HepG2 (cell line): Measurements from ENCODE around the gene LRRC15. TPM values are rescaled to one million over a fixed set of nuclear protein-coding genes. Genes with fewer than 3 reads are reported as not detected.

Source experiments
- ATAC-seq: fragments of 200-7000 bp; cut with Tn5 transposase; 3 replicates; pipeline ENCODE4 v1.9.1; 2020; ENCODE audit warnings: mild to moderate bottlenecking, moderate library complexity
- BruUV-seq: library from RNA; stranded (reverse); fragments of 400-500 nt; replicated peaks from 2 replicates; lab custom pipeline; 2021; lab: Mats Ljungman, UMichigan
- CTCF ChIA-PET: fragments of 300-600 bp; formaldehyde crosslinking; extraction: SDS; loops from one replicate; lab custom pipeline; 2021; ENCODE audit warnings: low total read pairs, inconsistent platforms, low intra/inter-chr PET ratio; lab: Yijun Ruan, JAX
- POLR2A ChIA-PET: fragments of 350-600 bp; sonication (Branson Sonifier 250); formaldehyde crosslinking; loops from one replicate; lab custom pipeline; 2020; ENCODE audit warnings: antibody characterized with exemption, inconsistent platforms; lab: Yijun Ruan, JAX
- DNase-seq: peaks from one replicate; pipeline ENCODE4 v3.0.0-alpha.2; 2015; ENCODE audit warnings: low spot score
- FAIRE-seq: peaks from 3 replicates; lab custom pipeline; 2011; peaks lifted over from hg19 to GRCh38; lab: Jason Lieb, UNC
- H2AFZ ChIP-seq: one replicate; pipeline ENCODE4 v1.6.1; 2011; ENCODE audit warnings: low read length, inconsistent platforms
- H3K27ac ChIP-seq: fragments of 300-600 bp; 3 replicates; pipeline ENCODE4 v1.8.0; 2011; ENCODE audit warnings: mixed run types, mild to moderate bottlenecking, mixed read lengths, low read length, inconsistent platforms; ENCODE audit not compliant: insufficient read depth; ENCODE audit errors: extremely low read length
- H3K27me3 ChIP-seq, 2 experiments: fragments of 200-600 bp in 1 of 2; 2 replicates in 1 of 2; 3 replicates in 1 of 2; pipeline versions ENCODE4 v1.6.0 to v1.8.0; 2011; ENCODE audit warnings: low read length in 2 of 2, mild to moderate bottlenecking in 2 of 2, moderate library complexity in 2 of 2, inconsistent platforms in 1 of 2; ENCODE audit not compliant: insufficient read depth in 2 of 2, control insufficient read depth in 1 of 2
- H3K36me3 ChIP-seq, 2 experiments: fragments of 200-600 bp in 1 of 2; replicated peaks in 1 of 2; 2 replicates in 1 of 2; 3 replicates in 1 of 2; pipeline versions ENCODE4 v1.5.1 to v1.8.0; 2011; ENCODE audit warnings: low read length in 2 of 2, inconsistent platforms in 1 of 2; ENCODE audit not compliant: insufficient read depth in 2 of 2, control insufficient read depth in 1 of 2
- H3K4me1 ChIP-seq: 2 replicates; pipeline ENCODE4 v1.5.1; 2012; ENCODE audit warnings: low read length, inconsistent platforms; ENCODE audit not compliant: insufficient read depth
- H3K4me2 ChIP-seq: 2 replicates; pipeline ENCODE4 v1.6.0; 2011; ENCODE audit warnings: low read depth, low read length, inconsistent platforms
- H3K4me3 ChIP-seq, 3 experiments: fragments of 200-600 bp in 1 of 3; sonication (generic), shearing (Covaris generic) in 1 of 3; replicated peaks in 1 of 3; 2 replicates each; pipeline ENCODE4 v1.5.1; 2011 to 2016; ENCODE audit warnings: low read length in 3 of 3, inconsistent platforms in 2 of 3, low read depth in 2 of 3, mild to moderate bottlenecking in 2 of 3, control low read depth in 1 of 3, mixed read lengths in 1 of 3; ENCODE audit not compliant: insufficient read depth in 1 of 3
- H3K79me2 ChIP-seq: one replicate; pipeline ENCODE4 v1.6.1; 2011; ENCODE audit warnings: low read length, inconsistent platforms; ENCODE audit not compliant: insufficient read depth
- H3K9ac ChIP-seq: 2 replicates; pipeline ENCODE4 v1.6.0; 2011; ENCODE audit warnings: mild to moderate bottlenecking, low read depth, low read length, inconsistent platforms; ENCODE audit not compliant: insufficient read depth
- H3K9me3 ChIP-seq: 2 replicates; pipeline ENCODE4 v1.5.1; 2012; ENCODE audit warnings: mild to moderate bottlenecking, low read length
- H4K20me1 ChIP-seq: 2 replicates; pipeline ENCODE4 v1.6.0; 2011; ENCODE audit warnings: inconsistent platforms, mild to moderate bottlenecking, low read length, moderate library complexity; ENCODE audit not compliant: insufficient read depth
- GABPB1 ChIP-seq: IDR thresholded peaks from 2 replicates; pipeline ENCODE4 v1.6.1; 2016; ENCODE audit warnings: mild to moderate bottlenecking, missing genetic modification reagents, moderate library complexity, missing compliant biosample characterization
- ISL2 ChIP-seq: sonication (generic); formaldehyde crosslinking; IDR thresholded peaks from 2 replicates; pipeline ENCODE4 v1.5.0; 2020; ENCODE audit warnings: missing genetic modification reagents
- JDP2 ChIP-seq: sonication (generic); formaldehyde crosslinking; IDR thresholded peaks from 2 replicates; pipeline ENCODE4 v1.8.1; 2022; ENCODE audit warnings: missing genetic modification reagents, borderline replicate concordance
- KLF12 ChIP-seq: sonication (generic); formaldehyde crosslinking; IDR thresholded peaks from 2 replicates; pipeline ENCODE4 v1.4.0; 2020; ENCODE audit warnings: missing genetic modification reagents, borderline replicate concordance
- MED1 ChIP-seq: sonication (generic); formaldehyde crosslinking; IDR thresholded peaks from 2 replicates; pipeline ENCODE4 v1.4.0; 2020; ENCODE audit warnings: missing genetic modification reagents
- MTA3 ChIP-seq: sonication (generic); formaldehyde crosslinking; IDR thresholded peaks from 2 replicates; pipeline ENCODE4 v1.4.0; 2020; ENCODE audit warnings: missing genetic modification reagents
- MXD4 ChIP-seq: IDR thresholded peaks from 2 replicates; pipeline ENCODE4 v1.6.1; 2016; ENCODE audit warnings: mild to moderate bottlenecking, missing biosample characterization, missing genetic modification reagents
- TOPORS ChIP-seq: sonication (generic); formaldehyde crosslinking; IDR thresholded peaks from 2 replicates; pipeline ENCODE4 v1.8.0; 2023; ENCODE audit warnings: mild to moderate bottlenecking, missing genetic modification reagents
- ZNF235 ChIP-seq: sonication (generic); formaldehyde crosslinking; IDR thresholded peaks from 2 replicates; pipeline ENCODE4 v1.8.1; 2023; ENCODE audit warnings: mild to moderate bottlenecking, missing genetic modification reagents, borderline replicate concordance
- ZNF263 ChIP-seq: sonication (generic); formaldehyde crosslinking; IDR thresholded peaks from 2 replicates; pipeline ENCODE4 v1.4.0; 2020; ENCODE audit warnings: missing genetic modification reagents
- ZNF33A ChIP-seq: sonication (generic); formaldehyde crosslinking; IDR thresholded peaks from 2 replicates; pipeline ENCODE4 v1.5.1; 2020; ENCODE audit warnings: missing genetic modification reagents, mild to moderate bottlenecking, moderate library complexity, borderline replicate concordance
- ZNF644 ChIP-seq: IDR thresholded peaks from 2 replicates; pipeline ENCODE4 v1.6.1; 2016; ENCODE audit warnings: low read depth
- WGBS: methylation state at CpG from one replicate; pipeline ENCODE4 v1.1.6; 2017; ENCODE audit warnings: low lambda C conversion rate; 5-methylcytosine and 5-hydroxymethylcytosine counted together
- in situ Hi-C: cut with HindIII; loops from 2 replicates; pipeline ENCODE4 v1.10.0; 2017; ENCODE audit warnings: low pct_unique_long_range_greater_than_20kb; ENCODE audit not compliant: extremely low pct_ligation_motif_present
- intact Hi-C: fragments of 100-400 bp; cut with micrococcal nuclease; formaldehyde crosslinking; loops from one replicate; pipeline ENCODE4 v1.10.0; 2022; ENCODE audit not compliant: unreplicated experiment
- polyA plus RNA-seq, 8 experiments: library from polyadenylated mRNA; depleted of rRNA in 3 of 8; stranded (reverse) in 7 of 8; unstranded in 1 of 8; fragments of >200 nt; fragmentation: Illumina TruSeq in 4 of 8; extraction: Trizol in 4 of 8; gene quantifications; 2 replicates each; pipeline versions ENCODE4 v1.2.1 to v1.2.3, GENCODE V29; 2011 to 2016; ENCODE audit warnings: low read depth in 4 of 8, missing spikeins in 1 of 8, mixed read lengths in 1 of 8; ENCODE audit not compliant: insufficient read depth in 1 of 8
- total RNA-seq, 5 experiments: library from RNA; depleted of rRNA; stranded (reverse); fragments of >200 nt; fragmentation: Illumina TruSeq; extraction: Trizol; gene quantifications; 2 replicates each; pipeline ENCODE4 v1.2.3, GENCODE V29; 2016; ENCODE audit warnings: low read depth in 1 of 5
- TF ChIP-seq, protein P1 (sequence below): sonication (generic); formaldehyde crosslinking; IDR thresholded peaks from 2 replicates; pipeline ENCODE4 v1.8.0; 2022; ENCODE audit warnings: mild to moderate bottlenecking, missing genetic modification reagents; ENCODE audit not compliant: insufficient replicate concordance
- TF ChIP-seq, protein P2 (sequence below): sonication (generic); formaldehyde crosslinking; IDR thresholded peaks from 2 replicates; pipeline ENCODE4 v1.4.0; 2020; ENCODE audit warnings: missing genetic modification reagents; ENCODE audit errors: not compliant biosample characterization
- TF ChIP-seq, protein P3 (sequence below): IDR thresholded peaks from 2 replicates; pipeline ENCODE4 v1.6.1; 2016; ENCODE audit warnings: missing compliant biosample characterization, missing genetic modification reagents, borderline replicate concordance

LRRC15 gene
- total and polyA plus RNA-seq, 2 of the 13 experiments (the other 11 are each of a cell fraction or from before 2014, with no cell fraction given) = not detected

DNA sequence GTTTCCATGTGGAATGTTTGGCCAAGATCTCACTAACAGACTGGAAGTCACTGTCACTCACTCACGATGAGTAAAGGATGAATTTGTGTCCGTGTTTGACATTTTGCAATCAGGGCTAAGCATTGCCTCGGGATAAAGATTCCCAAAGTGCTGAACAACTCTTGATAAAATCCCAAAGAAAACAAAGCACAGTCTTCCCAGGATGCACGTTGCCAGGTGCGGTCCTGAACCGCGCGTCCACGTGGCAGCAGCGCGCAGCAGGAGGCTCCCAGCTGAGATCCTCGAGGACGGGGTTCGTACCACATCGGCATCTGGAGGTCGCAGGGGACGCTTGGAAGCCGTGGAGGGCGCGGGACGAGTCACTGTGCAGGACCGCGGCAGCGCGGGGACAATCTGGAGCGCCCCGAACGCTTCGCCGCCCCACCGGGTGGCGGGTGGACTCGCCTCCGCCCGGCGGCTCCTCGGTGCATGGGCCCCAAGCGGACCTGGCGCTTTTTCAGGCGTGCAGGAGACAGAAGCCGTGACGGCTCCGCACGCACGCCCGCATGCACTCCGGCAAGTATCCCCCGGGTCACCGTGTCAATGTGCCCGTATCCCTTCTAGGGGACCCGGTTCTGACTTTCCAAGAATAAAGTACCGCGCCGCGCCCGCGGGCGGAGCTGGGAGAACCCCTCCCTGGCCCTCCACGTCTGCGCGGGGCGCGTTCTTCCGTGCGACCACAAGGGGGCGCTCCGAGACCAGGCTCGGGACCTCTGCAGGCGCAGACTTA, 36.1 kb downstream of the LRRC15 start:
- H2AFZ ChIP-seq = peak overlapping the region; percentile 35
- H3K27me3 ChIP-seq = no peaks in the 10 kb centered on the region
- CTCF ChIA-PET = interaction anchor here (1.2 to 2.8 kb wide), 3 partner anchors 11 to 261 kb away, joined by 5 to 42 read pairs (median 9); no protein-coding TSS in a partner anchor
- DNase-seq (peak; percentile 77), FAIRE-seq (peak; percentile 63), ATAC-seq (peak; percentile 91)
- H4K20me1 ChIP-seq = no peaks in the 10 kb centered on the region
- intact Hi-C loops = loop anchor here (1.0 to 5.0 kb wide), 2 partner anchors 71 to 259 kb away; no protein-coding TSS in a partner anchor
- no peaks in the 10 kb centered on the region for H3K9me3 ChIP-seq
- peak overlapping the region; percentile 87 for H3K27ac ChIP-seq
- peak overlapping the region; percentile 64 for H3K9ac ChIP-seq
- WGBS = 0% methylated on average over 18 of the region's 69 CpGs
- BruUV-seq = no TSS peak
- POLR2A ChIA-PET = interaction anchor here (1.2 to 1.4 kb wide), 3 partner anchors 11 to 63 kb away, joined by 3 to 6 read pairs (median 5); partner anchors contain the start of gene CPN2
- H3K36me3 ChIP-seq = no peaks in the 10 kb centered on the region
- in situ Hi-C loops = loop anchor here (5.0 kb wide), 2 partner anchors 69 to 264 kb away; no protein-coding TSS in a partner anchor
- no peaks in the 10 kb centered on the region for H3K79me2 ChIP-seq
- peak overlapping the region; percentile 80 for H3K4me2 ChIP-seq
- peak overlapping the region; percentile 22 to 61 (median 40); a peak in 5 of 6 replicates for H3K4me3 ChIP-seq
- H3K4me1 ChIP-seq = peaks cover 53% of the 10 kb centered on the region
- TF ChIP-seq GABPB1 (CRISPR knock-in tag) (peak; percentile 77), JDP2 (CRISPR knock-in tag) (peak; percentile 22; the same call in 1 of the 2 replicates), MTA3 (CRISPR knock-in tag) (no peak), MXD4 (CRISPR knock-in tag) (peak; percentile 78), ZNF263 (peak; percentile 69), MED1 (CRISPR knock-in tag) (no peak), ISL2 (no peak), ZNF33A (CRISPR knock-in tag) (no peak), ZNF235 (CRISPR knock-in tag) (peak; percentile 98; the same call in 1 of the 2 replicates), ZNF644 (no peak), KLF12 (peak; percentile 51; the same call in 1 of the 2 replicates), TOPORS (CRISPR knock-in tag) (peak; percentile 67; the same call in 1 of the 2 replicates)
- TF ChIP-seq, protein P1, sequence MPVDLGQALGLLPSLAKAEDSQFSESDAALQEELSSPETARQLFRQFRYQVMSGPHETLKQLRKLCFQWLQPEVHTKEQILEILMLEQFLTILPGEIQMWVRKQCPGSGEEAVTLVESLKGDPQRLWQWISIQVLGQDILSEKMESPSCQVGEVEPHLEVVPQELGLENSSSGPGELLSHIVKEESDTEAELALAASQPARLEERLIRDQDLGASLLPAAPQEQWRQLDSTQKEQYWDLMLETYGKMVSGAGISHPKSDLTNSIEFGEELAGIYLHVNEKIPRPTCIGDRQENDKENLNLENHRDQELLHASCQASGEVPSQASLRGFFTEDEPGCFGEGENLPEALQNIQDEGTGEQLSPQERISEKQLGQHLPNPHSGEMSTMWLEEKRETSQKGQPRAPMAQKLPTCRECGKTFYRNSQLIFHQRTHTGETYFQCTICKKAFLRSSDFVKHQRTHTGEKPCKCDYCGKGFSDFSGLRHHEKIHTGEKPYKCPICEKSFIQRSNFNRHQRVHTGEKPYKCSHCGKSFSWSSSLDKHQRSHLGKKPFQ (CRISPR knock-in tag) = peak; percentile 91
- TF ChIP-seq, protein P2, sequence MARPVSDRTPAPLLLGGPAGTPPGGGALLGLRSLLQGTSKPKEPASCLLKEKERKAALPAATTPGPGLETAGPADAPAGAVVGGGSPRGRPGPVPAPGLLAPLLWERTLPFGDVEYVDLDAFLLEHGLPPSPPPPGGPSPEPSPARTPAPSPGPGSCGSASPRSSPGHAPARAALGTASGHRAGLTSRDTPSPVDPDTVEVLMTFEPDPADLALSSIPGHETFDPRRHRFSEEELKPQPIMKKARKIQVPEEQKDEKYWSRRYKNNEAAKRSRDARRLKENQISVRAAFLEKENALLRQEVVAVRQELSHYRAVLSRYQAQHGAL = no peak
- TF ChIP-seq, protein P3, sequence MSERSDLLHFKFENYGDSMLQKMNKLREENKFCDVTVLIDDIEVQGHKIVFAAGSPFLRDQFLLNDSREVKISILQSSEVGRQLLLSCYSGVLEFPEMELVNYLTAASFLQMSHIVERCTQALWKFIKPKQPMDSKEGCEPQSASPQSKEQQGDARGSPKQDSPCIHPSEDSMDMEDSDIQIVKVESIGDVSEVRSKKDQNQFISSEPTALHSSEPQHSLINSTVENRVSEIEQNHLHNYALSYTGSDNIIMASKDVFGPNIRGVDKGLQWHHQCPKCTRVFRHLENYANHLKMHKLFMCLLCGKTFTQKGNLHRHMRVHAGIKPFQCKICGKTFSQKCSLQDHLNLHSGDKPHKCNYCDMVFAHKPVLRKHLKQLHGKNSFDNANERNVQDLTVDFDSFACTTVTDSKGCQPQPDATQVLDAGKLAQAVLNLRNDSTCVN (CRISPR knock-in tag) = peak; percentile 64; the same call in 1 of the 2 replicates
